Lower leg skin (tissue), 4 donors: ENCODE data around the gene RASA3. TPM values are rescaled to one million over a fixed set of nuclear protein-coding genes. Genes with fewer than 3 reads are reported as not detected.

Experiments
- DNase-seq, 2 donors: peaks; one replicate each; pipeline ENCODE4 v3.0.0-alpha.2; 2019; ENCODE audit warnings: low spot score in 2 of 2
- H3K4me3 ChIP-seq: fragments of 200-600 bp; sonication (generic); 2 replicates; pipeline ENCODE4 v1.5.1; 2017; ENCODE audit warnings: mild to moderate bottlenecking, low read depth; ENCODE audit not compliant: poor library complexity, severe bottlenecking
- POLR2A ChIP-seq, 2 donors: fragments of 450-650 bp; IDR thresholded peaks; one replicate each; pipeline ENCODE4 v1.6.1; 2016 to 2017; ENCODE audit warnings: antibody characterized with exemption in 2 of 2, mild to moderate bottlenecking in 1 of 2, moderate library complexity in 1 of 2
- WGBS, 2 donors: methylation state at CpG; one replicate each; pipeline ENCODE4 v1.1.5; 2018; 5-methylcytosine and 5-hydroxymethylcytosine counted together
- intact Hi-C: fragments of 100-400 bp; cut with DNase I; formaldehyde crosslinking; loops from one replicate; pipeline ENCODE4 v1.15.0; 2023; ENCODE audit warnings: low total_unique reads
- total RNA-seq, 4 donors: library from RNA; depleted of rRNA; stranded (reverse); fragments of >200 nt; gene quantifications; one replicate each; pipeline ENCODE4 v1.1.0, GENCODE V29; 2016
- TF ChIP-seq, protein P1 (sequence below), 3 donors: fragments of 450-650 bp; IDR thresholded peaks; one replicate each; pipeline ENCODE4 v1.5.1; 2016; ENCODE audit warnings: antibody characterized with exemption in 3 of 3, mild to moderate bottlenecking in 3 of 3, moderate library complexity in 2 of 3

Gene RASA3
- total RNA-seq, 4 donors from 2014 or later, result 12.9 to 30.5 (median 24.2) TPM

DNA sequence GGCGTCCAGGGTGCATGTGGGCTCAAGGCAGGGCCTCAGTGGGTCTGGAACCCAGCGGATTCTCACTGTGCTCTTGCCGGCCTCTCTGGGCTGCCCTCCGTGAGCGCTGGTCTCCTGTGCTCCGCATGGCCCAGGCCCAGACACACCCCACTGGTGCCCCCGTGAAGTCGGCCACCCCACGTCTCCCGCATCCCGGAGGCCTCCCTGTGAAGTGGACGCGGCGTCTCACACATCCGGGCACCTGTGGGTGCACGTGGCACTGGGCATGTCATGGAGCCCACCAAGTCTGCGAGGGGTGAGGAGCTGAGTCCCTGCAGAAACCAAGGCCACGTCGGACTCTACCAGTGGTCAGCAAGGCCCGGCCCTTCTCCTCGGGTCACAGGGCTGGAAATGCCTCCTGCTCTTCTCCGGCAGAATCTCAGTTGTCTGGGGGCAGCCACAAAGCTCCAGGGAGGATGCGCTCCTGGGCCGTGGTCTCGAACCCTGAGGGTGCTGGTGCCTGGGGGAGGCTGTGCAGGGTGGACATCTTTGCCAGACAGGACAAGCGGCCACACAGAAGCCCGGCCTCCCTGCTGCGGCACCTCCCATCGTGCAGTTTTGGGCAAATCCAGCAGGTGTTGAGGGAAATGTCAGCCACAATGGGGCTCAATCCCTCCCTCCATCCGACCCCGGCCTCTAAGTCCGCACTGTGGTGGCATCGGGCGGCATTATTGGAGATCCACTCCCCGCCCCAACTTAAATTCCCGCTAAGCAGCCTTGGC lies 160.8 kb downstream of the RASA3 start:
- 89 to 94% methylated on average over 21 to 35 of the region's 36 CpGs for WGBS, 2 donors
- no peak overlapping the region for H3K4me3 ChIP-seq
- TF ChIP-seq POLR2A (IDR thresholded peaks at IDR 0.05), result no peak
- TF ChIP-seq, protein P1, sequence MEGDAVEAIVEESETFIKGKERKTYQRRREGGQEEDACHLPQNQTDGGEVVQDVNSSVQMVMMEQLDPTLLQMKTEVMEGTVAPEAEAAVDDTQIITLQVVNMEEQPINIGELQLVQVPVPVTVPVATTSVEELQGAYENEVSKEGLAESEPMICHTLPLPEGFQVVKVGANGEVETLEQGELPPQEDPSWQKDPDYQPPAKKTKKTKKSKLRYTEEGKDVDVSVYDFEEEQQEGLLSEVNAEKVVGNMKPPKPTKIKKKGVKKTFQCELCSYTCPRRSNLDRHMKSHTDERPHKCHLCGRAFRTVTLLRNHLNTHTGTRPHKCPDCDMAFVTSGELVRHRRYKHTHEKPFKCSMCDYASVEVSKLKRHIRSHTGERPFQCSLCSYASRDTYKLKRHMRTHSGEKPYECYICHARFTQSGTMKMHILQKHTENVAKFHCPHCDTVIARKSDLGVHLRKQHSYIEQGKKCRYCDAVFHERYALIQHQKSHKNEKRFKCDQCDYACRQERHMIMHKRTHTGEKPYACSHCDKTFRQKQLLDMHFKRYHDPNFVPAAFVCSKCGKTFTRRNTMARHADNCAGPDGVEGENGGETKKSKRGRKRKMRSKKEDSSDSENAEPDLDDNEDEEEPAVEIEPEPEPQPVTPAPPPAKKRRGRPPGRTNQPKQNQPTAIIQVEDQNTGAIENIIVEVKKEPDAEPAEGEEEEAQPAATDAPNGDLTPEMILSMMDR (IDR thresholded peaks at IDR 0.05), result no peak
- intact Hi-C loops, result no loop called here
- peak in 1 of 2 donors; percentile 85 for DNase-seq

DNA sequence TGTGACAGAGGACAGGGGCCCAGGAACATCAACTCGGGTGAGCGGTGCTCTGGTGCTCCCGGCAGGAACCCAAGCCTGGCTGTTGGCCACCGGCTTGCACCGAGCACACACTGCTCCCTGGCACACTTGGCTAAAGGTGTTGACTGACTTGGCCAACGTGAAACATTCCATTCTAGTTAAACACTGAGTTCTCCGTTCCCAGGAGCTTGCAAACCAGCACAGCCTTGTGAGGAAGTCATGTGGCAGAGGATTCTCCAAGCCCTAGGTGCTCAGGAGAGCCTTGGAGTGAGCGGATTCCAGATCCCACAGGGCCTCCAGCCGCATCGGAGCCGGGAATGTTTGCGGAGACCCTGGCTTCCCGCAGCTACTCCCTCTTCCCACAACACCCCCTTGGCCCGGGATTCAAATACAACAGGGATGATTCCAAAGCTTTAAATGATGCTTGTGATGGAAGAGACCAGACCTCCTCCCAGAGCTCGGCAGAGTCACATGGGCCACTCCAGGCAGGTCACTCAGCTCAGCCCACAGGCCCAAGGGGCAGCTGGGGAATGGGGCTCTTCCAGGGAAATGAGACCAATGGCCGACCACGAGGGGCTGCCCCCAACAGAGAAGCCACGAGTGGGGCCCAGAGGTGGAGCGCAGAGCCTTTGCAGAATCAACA lies 161.5 kb downstream of the RASA3 start:
- peak; percentile 66 to 87 for DNase-seq
- TF ChIP-seq POLR2A (IDR thresholded peaks at IDR 0.05), result no peak
- TF ChIP-seq, protein P1 (IDR thresholded peaks at IDR 0.05), result no peak
- no peak overlapping the region for H3K4me3 ChIP-seq
- intact Hi-C loops, result no loop called here
- WGBS, 2 donors, result 38 to 52% methylated on average over 15 to 19 of the region's 19 CpGs

DNA sequence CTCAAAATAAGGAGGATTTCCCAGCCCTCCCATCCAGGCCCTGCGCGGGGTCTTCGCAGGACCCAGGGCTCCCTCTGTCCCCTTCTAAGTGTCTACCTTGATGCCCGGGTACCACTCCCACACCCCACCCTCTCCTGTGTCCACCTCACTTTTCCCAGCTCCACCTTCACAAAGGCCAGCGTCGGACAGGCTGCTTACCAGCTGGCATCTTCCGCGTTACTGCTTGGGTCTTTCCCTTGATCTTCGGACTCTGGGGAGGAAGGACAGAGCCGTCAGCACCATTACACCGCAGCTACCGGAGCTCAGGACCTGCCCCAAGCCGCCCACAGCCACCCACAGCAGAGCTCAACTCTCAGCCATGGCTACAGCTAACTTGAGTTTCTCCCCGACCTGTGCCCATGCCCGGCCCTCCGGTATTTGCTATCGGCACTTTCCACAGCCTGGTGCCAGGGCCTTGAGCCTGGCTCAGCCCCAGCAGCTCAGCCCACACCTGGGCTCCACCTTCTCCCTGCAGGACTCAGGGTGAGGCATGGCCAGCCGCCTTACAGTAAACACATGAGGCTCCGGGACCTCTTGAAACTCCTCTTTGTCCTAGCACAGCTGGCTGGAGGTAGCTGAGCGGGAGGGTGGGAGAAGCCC lies 162.3 kb downstream of the RASA3 start:
- intact Hi-C loops, result no loop called here
- WGBS, 2 donors, result 65 to 74% methylated on average over 20 of the region's 20 CpGs
- no peak overlapping the region for H3K4me3 ChIP-seq
- TF ChIP-seq POLR2A (IDR thresholded peaks at IDR 0.05), result no peak
- TF ChIP-seq, protein P1 (IDR thresholded peaks at IDR 0.05), result no peak
- DNase-seq, result peak in 1 of 2 donors; percentile 88

DNA sequence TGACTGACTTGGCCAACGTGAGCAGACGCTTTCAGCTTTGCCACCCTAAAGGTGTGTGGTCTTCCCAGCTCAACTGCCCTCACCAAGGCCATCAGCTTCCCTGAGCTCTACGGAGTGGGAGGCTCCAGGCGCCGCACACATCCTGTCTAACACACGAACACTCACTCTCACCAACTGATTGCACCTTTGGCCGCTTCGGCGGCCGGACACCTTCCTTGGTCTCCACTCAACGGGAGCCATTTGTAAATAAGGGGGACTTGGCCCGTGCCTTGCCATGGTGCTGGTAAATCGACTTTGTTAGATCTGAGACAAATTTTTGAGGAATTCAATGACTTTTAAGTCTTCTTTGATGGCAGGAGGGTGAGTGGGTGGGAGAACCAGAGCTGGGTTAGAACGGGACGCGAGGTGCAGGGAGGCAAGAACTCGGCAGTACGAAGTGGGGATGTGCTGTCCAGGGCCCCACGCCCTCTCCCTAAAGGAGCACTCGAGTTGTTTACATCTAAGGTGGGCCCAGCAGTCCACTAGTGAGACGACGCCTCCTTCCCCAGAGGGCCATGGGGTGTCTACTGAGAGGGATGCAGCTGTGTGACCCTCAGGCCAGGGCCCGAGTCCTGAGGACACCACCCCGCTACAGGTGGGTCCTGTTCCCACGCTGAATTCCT lies 163.0 kb downstream of the RASA3 start:
- 94 to 95% methylated on average over 25 of the region's 25 CpGs for WGBS, 2 donors
- intact Hi-C loops, result no loop called here
- DNase-seq, result peak in 1 of 2 donors; percentile 85

More for the DNA sequence above, 163.0 kb downstream of the RASA3 start:
- TF ChIP-seq, protein P1 (IDR thresholded peaks at IDR 0.05), result no peak
- TF ChIP-seq POLR2A (IDR thresholded peaks at IDR 0.05), result no peak
- H3K4me3 ChIP-seq, result no peak overlapping the region
